SK-N-SH treated with all-trans-retinoic acid at 6 μM for 48 hours (cell line): Measurements from ENCODE around the gene NUP88.

Experiments used
- ARNTL ChIP-seq: fragments of 450-650 bp; formaldehyde crosslinking; IDR thresholded peaks from 2 replicates; pipeline ENCODE4 v1.5.0; 2020; ENCODE audit warnings: low read depth, mild to moderate bottlenecking, moderate library complexity, borderline replicate concordance
- CSDC2 ChIP-seq: fragments of 250-450 bp; sonication (Bioruptor Pico); IDR thresholded peaks from 2 replicates; pipeline ENCODE4 v1.5.0; 2020; ENCODE audit warnings: mild to moderate bottlenecking, moderate library complexity
- ESRRG ChIP-seq: fragments of 250-450 bp; sonication (Bioruptor Pico); IDR thresholded peaks from 2 replicates; pipeline ENCODE4 v1.6.1; 2021; ENCODE audit warnings: mild to moderate bottlenecking
- PATZ1 ChIP-seq: fragments of 250-450 bp; sonication (Bioruptor Pico); IDR thresholded peaks from 2 replicates; pipeline ENCODE4 v1.8.0; 2020; ENCODE audit warnings: mild to moderate bottlenecking, moderate library complexity, borderline replicate concordance
- RARB ChIP-seq: fragments of 250-450 bp; sonication (Bioruptor Pico); IDR thresholded peaks from 2 replicates; pipeline ENCODE4 v1.8.0; 2021; ENCODE audit warnings: mild to moderate bottlenecking, moderate library complexity
- TCF4 ChIP-seq: fragments of 250-450 bp; sonication (Bioruptor Pico); IDR thresholded peaks from 2 replicates; pipeline ENCODE4 v1.8.0; 2021; ENCODE audit warnings: mild to moderate bottlenecking, moderate library complexity, borderline replicate concordance
- TSHZ2 ChIP-seq: fragments of 250-450 bp; sonication (Bioruptor Pico); IDR thresholded peaks from 2 replicates; pipeline ENCODE4 v1.5.0; 2020; ENCODE audit warnings: mild to moderate bottlenecking, moderate library complexity
- ZC3H10 ChIP-seq: fragments of 250-450 bp; sonication (Bioruptor Pico); IDR thresholded peaks from 2 replicates; pipeline ENCODE4 v1.5.1; 2021; ENCODE audit warnings: mild to moderate bottlenecking, moderate library complexity
- ZFP3 ChIP-seq: fragments of 250-450 bp; sonication (Bioruptor Pico); IDR thresholded peaks from 2 replicates; pipeline ENCODE4 v1.5.0; 2020; ENCODE audit warnings: mild to moderate bottlenecking, moderate library complexity
- ZNF8 ChIP-seq: fragments of 450-650 bp; formaldehyde crosslinking; IDR thresholded peaks from 2 replicates; pipeline ENCODE4 v1.5.0; 2020; ENCODE audit warnings: mild to moderate bottlenecking, moderate library complexity

- TF ChIP-seq PATZ1 (no peak), TCF4 (CRISPR knock-in tag) (no peak), ZC3H10 (no peak), TSHZ2 (CRISPR knock-in tag) (no peak), RARB (no peak), ZFP3 (CRISPR knock-in tag) (no peak), ZNF8 (CRISPR knock-in tag) (no peak), ARNTL (CRISPR knock-in tag) (no peak), CSDC2 (CRISPR knock-in tag) (no peak), ESRRG (CRISPR knock-in tag) (no peak)
Measured at GRCh38 chr17:5381542-5381941, 37.9 kb downstream of the NUP88 start.
